GM23338 (cell line): ENCODE data around the gene ISOC2. TPM values are rescaled to one million over a fixed set of nuclear protein-coding genes. Genes with fewer than 3 reads are reported as not detected.

Experiments used
- ATAC-seq: fragments of 200-7000 bp; cut with Tn5 transposase; 3 replicates; pipeline ENCODE4 v1.9.1; 2020
- DNase-seq: peaks from one replicate; pipeline ENCODE4 v3.0.0-alpha.2; 2015; ENCODE audit warnings: low spot score
- H2AFZ ChIP-seq: fragments of 200-600 bp; sonication (generic); 2 replicates; pipeline ENCODE4 v1.8.0; 2016; ENCODE audit warnings: antibody characterized with exemption, mild to moderate bottlenecking, moderate library complexity
- H3F3A ChIP-seq: fragments of 200-600 bp; sonication (generic); replicated peaks from 2 replicates; pipeline ENCODE4 v1.8.0; 2017; ENCODE audit warnings: antibody characterized with exemption, mixed run types, low read depth
- H3K27ac ChIP-seq: fragments of 200-600 bp; sonication (generic); 2 replicates; pipeline ENCODE4 v1.6.1; 2016; ENCODE audit warnings: low read depth
- H3K27me3 ChIP-seq: fragments of 200-600 bp; sonication (generic); 2 replicates; pipeline ENCODE4 v1.8.0; 2016; ENCODE audit warnings: mild to moderate bottlenecking, mixed run types, moderate library complexity; ENCODE audit not compliant: insufficient read depth
- H3K36me3 ChIP-seq: fragments of 200-600 bp; sonication (generic); 2 replicates; pipeline ENCODE4 v1.8.0; 2016; ENCODE audit warnings: mild to moderate bottlenecking; ENCODE audit not compliant: insufficient read depth
- H3K4me1 ChIP-seq: fragments of 200-600 bp; sonication (generic); 2 replicates; pipeline ENCODE4 v1.8.0; 2016; ENCODE audit warnings: mild to moderate bottlenecking, moderate library complexity; ENCODE audit not compliant: insufficient read depth
- H3K4me2 ChIP-seq: fragments of 200-600 bp; sonication (generic); 2 replicates; pipeline ENCODE4 v1.7.1; 2017; ENCODE audit warnings: mixed run types
- H3K4me3 ChIP-seq: fragments of 200-600 bp; sonication (generic); 2 replicates; pipeline ENCODE4 v1.6.1; 2016; ENCODE audit warnings: mixed run types
- H3K79me2 ChIP-seq: fragments of 200-600 bp; sonication (generic); replicated peaks from 2 replicates; pipeline ENCODE4 v1.8.0; 2017; ENCODE audit warnings: mild to moderate bottlenecking; ENCODE audit not compliant: insufficient read depth
- H3K9me2 ChIP-seq: fragments of 200-600 bp; sonication (generic); 2 replicates; pipeline ENCODE4 v1.8.0; 2017; ENCODE audit not compliant: insufficient read depth
- H4K20me1 ChIP-seq: fragments of 200-600 bp; sonication (generic); replicated peaks from 2 replicates; pipeline ENCODE4 v1.8.0; 2017; ENCODE audit warnings: mild to moderate bottlenecking; ENCODE audit not compliant: insufficient read depth
- H3K27ac Mint-ChIP-seq: 2 replicates; pipeline ENCODE4 v1.8.0; 2020; ENCODE audit warnings: inconsistent platforms, mild to moderate bottlenecking, moderate library complexity, mixed read lengths
- H3K27me3 Mint-ChIP-seq: 3 replicates; pipeline ENCODE4 v1.8.0; 2022; ENCODE audit warnings: low read depth, mild to moderate bottlenecking, moderate library complexity, mixed read lengths, inconsistent platforms; ENCODE audit not compliant: insufficient read depth, poor library complexity
- H3K36me3 Mint-ChIP-seq: 3 replicates; pipeline ENCODE4 v1.8.0; 2021; ENCODE audit warnings: low read depth, mild to moderate bottlenecking, inconsistent platforms, moderate library complexity, mixed read lengths
- H3K4me1 Mint-ChIP-seq: 3 replicates; pipeline ENCODE4 v1.8.0; 2020; ENCODE audit warnings: mild to moderate bottlenecking, inconsistent platforms, mixed read lengths
- H3K4me3 Mint-ChIP-seq: 3 replicates; pipeline ENCODE4 v1.8.0; 2021; ENCODE audit warnings: moderate library complexity, mild to moderate bottlenecking, inconsistent platforms, mixed read lengths
- H3K9me3 Mint-ChIP-seq: 3 replicates; pipeline ENCODE4 v1.8.0; 2020; ENCODE audit warnings: moderate library complexity, mild to moderate bottlenecking, inconsistent platforms, mixed read lengths
- CREB1 ChIP-seq: fragments of 250-450 bp; sonication (Bioruptor Pico); IDR thresholded peaks from 2 replicates; pipeline ENCODE4 v1.5.0; 2020; ENCODE audit warnings: low read depth, mild to moderate bottlenecking, moderate library complexity
- CTCF ChIP-seq, 2 experiments: fragments of 200-600 bp in 1 of 2; sonication (generic) in 1 of 2; conservative IDR thresholded peaks; 2 replicates each; pipeline versions ENCODE4 v1.5.1 to v1.6.1; 2016 to 2017; ENCODE audit warnings: antibody characterized with exemption in 2 of 2, low read depth in 2 of 2, mild to moderate bottlenecking in 2 of 2, moderate library complexity in 1 of 2
- ETS1 ChIP-seq: IDR thresholded peaks from 2 replicates; pipeline ENCODE4 v1.6.1; 2016; ENCODE audit warnings: antibody characterized with exemption
- EZH2 ChIP-seq: fragments of 200-600 bp; sonication (generic); IDR thresholded peaks from one replicate; pipeline ENCODE4 v1.8.0; 2017; ENCODE audit warnings: antibody characterized with exemption, mild to moderate bottlenecking, low read depth; ENCODE audit not compliant: unreplicated experiment
- EZH2phosphoT487 ChIP-seq: fragments of 200-600 bp; sonication (generic); IDR thresholded peaks from one replicate; pipeline ENCODE4 v1.8.1; 2018; ENCODE audit warnings: antibody characterized with exemption; ENCODE audit not compliant: unreplicated experiment
- JUNB ChIP-seq: IDR thresholded peaks from one replicate; pipeline ENCODE4 v1.6.1; 2016; ENCODE audit warnings: antibody characterized with exemption; ENCODE audit not compliant: unreplicated experiment
- NANOG ChIP-seq: IDR thresholded peaks from 2 replicates; pipeline ENCODE4 v1.6.1; 2016; ENCODE audit warnings: antibody characterized with exemption, borderline replicate concordance
- POLR2AphosphoS5 ChIP-seq: IDR thresholded peaks from 2 replicates; pipeline ENCODE4 v1.6.1; 2016; ENCODE audit warnings: antibody characterized with exemption, low read depth
- REST ChIP-seq: IDR thresholded peaks from one replicate; pipeline ENCODE4 v1.6.1; 2018; ENCODE audit warnings: antibody characterized with exemption; ENCODE audit not compliant: unreplicated experiment
- STAT1 ChIP-seq: IDR thresholded peaks from one replicate; pipeline ENCODE4 v1.6.1; 2016; ENCODE audit warnings: antibody characterized with exemption; ENCODE audit not compliant: unreplicated experiment
- ZNF114 ChIP-seq: fragments of 250-450 bp; sonication (Bioruptor Pico); IDR thresholded peaks from 2 replicates; pipeline ENCODE4 v1.5.0; 2020; ENCODE audit warnings: mild to moderate bottlenecking, moderate library complexity
- ZNF331 ChIP-seq: fragments of 250-450 bp; sonication (Bioruptor Pico); IDR thresholded peaks from 2 replicates; pipeline ENCODE4 v1.5.0; 2020; ENCODE audit warnings: low read depth, mild to moderate bottlenecking, moderate library complexity
- ZNF462 ChIP-seq: fragments of 250-450 bp; sonication (Bioruptor Pico); IDR thresholded peaks from 2 replicates; pipeline ENCODE4 v1.5.0; 2020; ENCODE audit warnings: mild to moderate bottlenecking, moderate library complexity
- polyA plus RNA-seq: library from polyadenylated mRNA; unstranded; fragments of >200 nt; fragmentation: Nextera tagmentation; extraction: Ambion mirVana; gene quantifications from 2 replicates; pipeline ENCODE4 v1.2.1, GENCODE V29; 2016
- total RNA-seq: library from RNA; depleted of rRNA; stranded (reverse); fragments of >200 nt; shearing (Covaris generic); gene quantifications from 2 replicates; pipeline ENCODE4 v1.2.3, GENCODE V29; 2014

Gene ISOC2
- total and polyA plus RNA-seq, 2 experiments from 2014 or later: 62.6 to 85.2 TPM

- no peaks in the 10 kb centered on the region for H3K36me3 ChIP-seq
- H4K20me1 ChIP-seq: no peaks in the 10 kb centered on the region
- H3K4me1 Mint-ChIP-seq: peaks cover 22% of the 10 kb centered on the region
- peaks cover 88% of the 10 kb centered on the region for H3K27me3 ChIP-seq
- no peak for TF ChIP-seq ZNF114
- no peak for TF ChIP-seq EZH2
- TF ChIP-seq NANOG: no peak
- TF ChIP-seq JUNB: no peak
- no peak for TF ChIP-seq REST
- no peak for TF ChIP-seq ZNF462 (CRISPR knock-in tag)
- no peak for TF ChIP-seq ETS1
- no peak for TF ChIP-seq CTCF (conservative IDR thresholded peaks at IDR 0.05; ENCODE audit: low read depth in 2 of 2)
- no peak for TF ChIP-seq EZH2phosphoT487
- no peak for TF ChIP-seq ZNF331 (CRISPR knock-in tag)
- no peak for TF ChIP-seq POLR2AphosphoS5
- no peak for TF ChIP-seq CREB1
- TF ChIP-seq STAT1: no peak
- no peak overlapping the region for H2AFZ ChIP-seq
- no peak overlapping the region for H3K27ac ChIP-seq
- H3K27me3 Mint-ChIP-seq: peaks cover 57% of the 10 kb centered on the region
- H3K4me1 ChIP-seq: peaks cover 7% of the 10 kb centered on the region; the same call in 1 of the 2 replicates
- no peak overlapping the region for H3K27ac Mint-ChIP-seq
- no peaks in the 10 kb centered on the region for H3K9me2 ChIP-seq
- H3K36me3 Mint-ChIP-seq: no peaks in the 10 kb centered on the region; the same call in 2 of the 3 replicates
- peaks cover 11% of the 10 kb centered on the region for H3F3A ChIP-seq
- no peaks in the 10 kb centered on the region for H3K79me2 ChIP-seq
- DNase-seq: no peak
- H3K4me3 Mint-ChIP-seq: no peak overlapping the region; the same call in 2 of the 3 replicates
- no peaks in the 10 kb centered on the region; the same call in none of the 3 replicates for H3K9me3 Mint-ChIP-seq
- H3K4me2 ChIP-seq: no peak overlapping the region
- no peak overlapping the region for H3K4me3 ChIP-seq
- ATAC-seq: no peak
Observed at GRCh38 chr19:55446060-55446459, 15.4 kb downstream of the ISOC2 start.
